ENCODE measurements around the gene SYT7.

The SYT7 gene

GRCh38 chr11:61587951-61588727 lies 7.3 kb upstream of the SYT7 start:
- H3K4me3 ChIP-seq (ENCODE audit: low read length) = no peak overlapping the region
- DNase-seq (ENCODE audit: low read depth, low spot score) = no peak

- H3K4me3 ChIP-seq (ENCODE audit: low read length) = no peak overlapping the region
- no peak for DNase-seq (ENCODE audit: low read depth, low spot score)
Measured at GRCh38 chr11:61587541-61587941, 6.7 kb upstream of the SYT7 start.

DNA sequence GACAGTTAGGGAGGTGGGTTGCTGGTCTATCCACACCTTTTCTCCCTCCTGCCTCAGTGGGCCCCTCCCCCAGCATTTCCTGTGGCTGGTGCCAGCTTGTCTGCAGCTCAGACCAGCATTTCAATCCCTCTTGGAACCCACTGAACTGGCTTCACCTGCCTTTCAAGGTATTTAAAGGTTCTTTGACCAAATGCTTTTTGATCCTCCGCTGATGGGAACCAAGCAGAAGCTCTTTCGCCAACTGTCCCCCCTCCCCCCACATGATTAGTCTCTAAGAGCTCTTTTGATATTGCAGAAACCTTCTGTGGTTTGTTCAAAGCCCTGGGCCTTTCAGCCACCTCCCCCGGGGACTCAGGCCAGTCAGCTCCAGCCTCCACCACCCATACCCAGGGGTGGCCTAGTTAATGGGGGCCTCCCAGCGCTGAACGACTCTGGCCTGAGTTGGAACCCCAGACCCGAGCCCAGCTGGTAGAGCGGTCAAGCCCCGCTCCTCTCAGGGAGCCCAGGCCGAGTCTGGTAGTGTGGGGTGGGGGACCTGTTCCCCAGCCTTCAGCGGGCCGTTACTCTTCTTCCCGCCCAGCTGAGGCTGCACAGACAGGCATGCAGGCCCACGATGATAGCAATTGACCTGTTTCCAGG lies 6.0 kb upstream of the SYT7 start:
- DNase-seq (ENCODE audit: low read depth, low spot score) = no peak
- H3K4me3 ChIP-seq (ENCODE audit: low read length) = no peak overlapping the region

DNA sequence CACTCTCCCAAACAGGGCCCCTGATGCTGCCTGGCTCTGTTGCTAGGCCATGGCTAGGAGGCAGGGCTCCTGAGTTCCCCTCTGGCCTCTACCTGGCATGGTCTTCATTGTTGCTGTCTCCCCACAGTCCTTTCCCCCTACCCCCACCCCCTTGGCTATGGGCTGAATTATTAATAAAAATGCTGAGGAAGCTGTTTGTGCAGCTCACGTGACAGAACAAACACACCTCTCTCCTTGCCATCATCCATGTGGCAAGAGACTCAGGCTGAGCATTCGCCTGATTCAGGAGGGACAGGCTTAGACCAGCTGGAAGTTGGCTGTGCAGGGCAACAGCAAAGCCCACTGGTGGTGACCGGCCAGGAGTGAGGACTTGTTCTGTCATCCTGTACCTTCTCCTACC lies 4.2 kb upstream of the SYT7 start:
- no peak for DNase-seq (ENCODE audit: low read depth, low spot score)
- no peak overlapping the region for H3K4me3 ChIP-seq (ENCODE audit: low read length)

GRCh38 chr11:61581931-61582330 lies 1.1 kb upstream of the SYT7 start:
- H3K4me3 ChIP-seq (ENCODE audit: low read length) = no peak overlapping the region
- DNase-seq (ENCODE audit: low read depth, low spot score) = no peak

DNA sequence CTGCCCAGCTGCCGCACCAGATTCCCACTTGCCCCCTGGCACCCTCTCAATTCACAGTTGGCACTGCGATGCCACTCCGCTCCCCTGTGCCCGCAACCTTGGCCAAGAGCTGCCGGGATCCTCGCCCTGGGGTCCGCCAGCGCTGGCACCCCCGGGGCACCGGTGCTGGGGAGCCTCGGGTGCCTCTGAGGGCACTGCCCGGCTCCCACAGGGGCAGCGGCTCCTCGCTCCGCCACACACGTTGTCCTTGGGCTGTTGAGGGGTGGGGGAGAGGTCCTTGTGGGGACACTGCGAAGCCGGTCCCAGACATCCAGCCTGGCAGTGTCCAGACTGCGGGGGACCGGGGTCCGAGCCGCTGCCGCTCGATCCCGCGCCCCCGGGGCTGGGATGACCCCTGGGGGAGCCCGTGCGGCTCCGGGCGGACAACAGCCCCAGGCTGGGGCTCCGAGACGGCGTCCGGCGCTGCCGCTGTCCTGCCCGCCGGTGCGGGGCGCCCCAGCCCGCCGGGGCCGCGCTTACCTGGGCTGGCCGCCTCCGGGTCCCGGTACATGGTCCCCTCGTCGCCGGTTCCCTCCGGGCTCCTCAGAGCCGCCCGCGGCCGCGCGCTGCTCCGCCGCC lies 496 bp downstream of the SYT7 start:
- DNase-seq (ENCODE audit: low read depth, low spot score) = no peak
- no peak overlapping the region for H3K4me3 ChIP-seq (ENCODE audit: low read length)

DNA sequence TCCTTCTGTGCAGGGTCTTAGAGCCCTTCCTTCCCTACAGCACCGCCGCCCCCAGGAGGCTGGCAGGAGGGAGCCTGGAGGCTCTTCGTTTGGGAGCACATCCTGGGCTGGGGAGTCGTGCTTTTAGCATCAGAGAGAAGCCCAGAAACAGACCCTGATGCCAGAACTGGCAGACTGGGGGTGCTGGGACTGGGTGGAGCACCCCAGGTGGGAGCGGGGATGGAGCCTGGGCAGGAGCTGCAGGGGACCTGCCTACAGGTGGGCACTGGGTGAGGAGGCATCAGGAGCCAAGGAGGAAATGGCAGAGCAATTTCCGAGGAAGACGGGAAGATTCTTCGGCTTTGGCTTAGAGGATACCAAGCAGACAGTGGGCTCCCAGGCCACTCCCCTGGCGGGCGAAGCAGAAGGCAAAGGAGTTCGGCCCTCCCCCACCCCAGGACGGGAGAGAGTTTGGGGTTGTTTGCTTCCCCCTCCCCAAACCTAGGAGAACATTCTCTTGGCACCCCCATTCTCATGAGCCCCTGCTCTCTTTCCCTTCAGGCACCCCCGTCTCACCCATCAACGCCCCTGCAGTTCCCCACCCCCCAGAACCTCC lies 1.1 kb downstream of the SYT7 start:
- no peak for DNase-seq (ENCODE audit: low read depth, low spot score)

DNA sequence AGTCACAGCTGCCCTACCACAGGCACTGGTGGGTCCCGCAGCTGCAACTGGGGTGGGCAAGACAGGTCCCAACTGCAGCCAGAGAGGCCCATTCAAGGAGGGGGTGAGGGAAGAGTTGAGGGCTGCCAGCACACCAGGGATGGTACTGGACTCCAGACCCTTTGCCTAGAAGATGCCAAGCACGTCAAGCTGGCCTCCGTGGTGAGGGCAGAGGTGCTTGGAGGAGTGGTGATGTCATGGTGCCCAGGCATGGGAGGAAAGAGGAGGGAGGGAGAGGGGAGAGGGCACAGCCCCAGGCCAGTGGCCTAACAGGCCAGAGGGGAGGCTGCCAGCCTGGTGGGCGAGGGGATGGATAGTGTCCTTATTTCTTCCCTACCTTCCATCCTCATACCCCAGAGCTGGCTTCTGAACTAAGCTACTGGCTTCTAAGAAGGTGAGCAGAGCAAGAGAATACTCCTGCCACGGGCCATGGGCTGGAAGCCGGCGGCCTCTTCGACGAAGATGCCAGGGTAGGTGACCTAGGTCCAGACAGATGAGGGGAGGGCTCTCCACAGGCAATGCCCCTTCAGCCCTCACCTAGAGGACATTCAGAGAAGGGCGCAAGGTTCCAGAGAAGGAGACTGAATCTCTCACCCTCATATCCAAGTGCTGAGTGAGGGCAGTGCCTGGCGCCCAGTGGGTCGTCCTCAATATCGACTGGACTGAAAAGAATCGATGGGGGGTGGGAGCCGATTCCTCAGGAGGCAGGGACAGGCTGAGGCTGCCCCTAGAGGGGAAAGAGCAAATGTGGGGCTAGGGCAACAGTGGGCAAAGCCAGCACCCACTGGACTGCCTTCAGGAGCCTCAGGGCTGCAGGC lies 1.8 kb downstream of the SYT7 start:
- DNase-seq (ENCODE audit: low read depth, low spot score) = no peak
- H3K4me3 ChIP-seq (ENCODE audit: low read length) = no peak overlapping the region

More for the DNA sequence above, 1.1 kb downstream of the SYT7 start:
- H3K4me3 ChIP-seq (ENCODE audit: low read length) = no peak overlapping the region

DNA sequence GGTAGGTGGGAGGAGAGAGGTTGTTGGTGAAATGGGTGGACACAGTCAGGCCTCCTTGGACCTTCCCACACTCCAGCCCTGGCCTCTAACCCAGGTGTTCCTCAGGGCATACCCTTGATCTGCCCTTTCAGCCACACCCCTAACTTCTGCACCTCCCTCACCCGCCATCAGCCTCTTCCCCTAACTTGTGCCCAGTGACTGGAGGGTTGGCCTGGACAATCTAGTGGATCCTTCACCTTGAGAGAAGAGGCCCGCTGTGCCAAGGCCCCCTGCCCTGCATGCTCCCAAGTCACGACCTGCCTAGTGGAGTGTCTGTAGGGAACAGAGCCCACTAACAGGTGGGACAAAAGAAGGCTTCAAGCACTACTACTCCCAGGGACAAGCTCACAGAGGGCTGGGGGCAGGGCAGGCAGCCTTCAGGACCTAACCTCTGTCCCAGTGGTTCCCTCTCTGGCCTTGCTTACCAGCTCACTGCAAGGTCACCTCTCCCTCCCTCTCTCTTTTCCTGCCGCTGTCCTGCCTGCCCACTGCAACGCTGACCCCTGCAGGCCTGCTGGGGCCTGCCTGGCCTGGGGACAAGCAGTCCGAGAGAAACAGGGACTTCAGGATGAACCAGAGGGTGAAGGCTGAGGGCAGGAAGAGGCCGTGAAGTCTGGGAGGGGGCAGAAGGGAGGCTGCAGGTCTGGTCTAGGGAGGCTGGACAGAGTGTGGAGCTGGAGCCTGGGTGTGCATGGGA lies 3.3 kb downstream of the SYT7 start:
- no peak overlapping the region for H3K4me3 ChIP-seq (ENCODE audit: low read length)
- no peak for DNase-seq (ENCODE audit: low read depth, low spot score)

GRCh38 chr11:61575886-61576861 lies 4.7 kb downstream of the SYT7 start:
- H3K4me3 ChIP-seq (ENCODE audit: low read length) = no peak overlapping the region
- DNase-seq (ENCODE audit: low read depth, low spot score) = no peak

DNA sequence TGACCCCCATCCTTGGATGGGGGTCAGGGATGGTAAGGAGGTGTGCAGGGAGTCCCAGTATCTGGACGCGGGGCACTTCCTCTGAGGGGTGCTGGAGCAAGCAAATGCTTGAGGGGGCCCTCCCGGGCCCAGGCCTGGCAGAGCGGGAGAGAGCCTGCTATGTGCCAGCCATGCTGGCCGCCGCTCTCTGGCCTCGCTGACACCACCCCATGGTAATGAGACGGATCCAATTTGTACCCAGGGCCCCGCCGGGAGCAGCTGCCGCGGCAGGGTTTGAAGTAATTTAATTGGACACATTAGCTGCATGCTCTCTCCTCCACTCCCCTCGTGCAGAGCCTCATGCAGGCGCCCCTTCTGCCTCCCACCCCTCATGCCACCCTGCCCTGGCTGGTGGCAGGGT lies 6.3 kb downstream of the SYT7 start:
- no peak for DNase-seq (ENCODE audit: low read depth, low spot score)
- no peak overlapping the region for H3K4me3 ChIP-seq (ENCODE audit: low read length)

GRCh38 chr11:61572913-61573312 lies 8.0 kb downstream of the SYT7 start:
- no peak overlapping the region for H3K4me3 ChIP-seq (ENCODE audit: low read length)
- DNase-seq (ENCODE audit: low read depth, low spot score) = no peak

DNA sequence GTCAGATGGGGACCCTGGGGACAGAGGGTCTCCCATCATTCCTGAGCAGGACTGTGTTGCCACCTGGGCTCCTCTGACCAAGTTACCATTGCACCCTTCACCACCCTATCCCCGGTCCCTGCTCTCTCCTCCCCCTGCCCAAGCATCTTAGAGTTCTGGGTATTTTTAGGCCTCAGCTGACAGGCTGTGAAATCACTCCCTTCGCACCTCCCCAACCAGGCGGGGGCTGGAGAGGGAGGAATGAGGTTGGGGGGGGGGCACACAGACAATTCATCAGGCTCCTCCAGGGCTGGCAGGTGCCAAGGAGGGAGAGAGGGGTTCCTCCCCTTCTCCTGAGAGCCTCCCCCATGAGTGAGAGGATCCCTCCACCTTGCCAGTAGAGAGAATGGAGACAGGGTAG lies 9.0 kb downstream of the SYT7 start:
- H3K4me3 ChIP-seq (ENCODE audit: low read length) = no peak overlapping the region
- DNase-seq (ENCODE audit: low read depth, low spot score) = no peak

DNA sequence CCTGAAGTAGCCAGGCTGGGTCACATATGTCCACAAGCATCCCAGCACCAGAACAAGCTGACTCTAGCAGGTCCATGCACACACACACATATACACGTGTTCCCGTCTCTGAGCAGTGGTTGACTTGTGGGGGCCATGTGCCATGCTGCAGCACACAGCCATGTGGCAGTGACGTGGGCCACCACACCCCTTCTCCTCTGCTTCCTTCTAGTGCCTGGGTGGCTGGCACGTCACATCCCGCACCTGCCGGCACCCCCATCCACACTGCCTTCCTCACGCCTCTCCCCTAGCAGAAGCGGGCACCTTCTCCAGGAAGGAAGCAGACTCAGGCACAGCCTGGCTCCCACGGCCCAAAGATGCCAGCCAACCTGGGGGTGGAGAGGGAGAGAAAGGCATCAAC lies 9.5 kb downstream of the SYT7 start:
- no peak for DNase-seq (ENCODE audit: low read depth, low spot score)
- no peak overlapping the region for H3K4me3 ChIP-seq (ENCODE audit: low read length)

DNA sequence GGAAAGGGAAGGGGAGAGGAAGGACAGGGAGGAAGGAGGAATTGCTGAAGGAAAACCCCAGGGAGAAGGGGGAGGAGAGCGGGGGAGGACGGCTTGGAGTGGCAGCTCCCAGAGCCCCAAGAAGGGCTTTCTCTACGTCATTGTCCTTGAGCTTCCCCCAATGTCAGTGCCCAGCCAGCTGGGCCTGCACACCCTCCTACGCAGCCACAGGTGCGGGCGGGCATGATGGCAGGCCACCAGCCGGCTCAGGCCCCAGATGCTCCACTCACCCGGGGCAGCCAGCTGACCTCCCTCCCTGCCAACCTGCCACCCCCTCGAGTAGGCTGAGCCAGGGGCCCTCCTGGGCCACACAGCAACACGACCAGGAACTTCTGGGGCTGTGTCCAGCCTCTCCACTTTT lies 11.2 kb downstream of the SYT7 start:
- DNase-seq (ENCODE audit: low read depth, low spot score) = no peak
- H3K4me3 ChIP-seq (ENCODE audit: low read length) = no peak overlapping the region

GRCh38 chr11:61569018-61569417 lies 11.9 kb downstream of the SYT7 start:
- no peak overlapping the region for H3K4me3 ChIP-seq (ENCODE audit: low read length)
- DNase-seq (ENCODE audit: low read depth, low spot score) = no peak

DNA sequence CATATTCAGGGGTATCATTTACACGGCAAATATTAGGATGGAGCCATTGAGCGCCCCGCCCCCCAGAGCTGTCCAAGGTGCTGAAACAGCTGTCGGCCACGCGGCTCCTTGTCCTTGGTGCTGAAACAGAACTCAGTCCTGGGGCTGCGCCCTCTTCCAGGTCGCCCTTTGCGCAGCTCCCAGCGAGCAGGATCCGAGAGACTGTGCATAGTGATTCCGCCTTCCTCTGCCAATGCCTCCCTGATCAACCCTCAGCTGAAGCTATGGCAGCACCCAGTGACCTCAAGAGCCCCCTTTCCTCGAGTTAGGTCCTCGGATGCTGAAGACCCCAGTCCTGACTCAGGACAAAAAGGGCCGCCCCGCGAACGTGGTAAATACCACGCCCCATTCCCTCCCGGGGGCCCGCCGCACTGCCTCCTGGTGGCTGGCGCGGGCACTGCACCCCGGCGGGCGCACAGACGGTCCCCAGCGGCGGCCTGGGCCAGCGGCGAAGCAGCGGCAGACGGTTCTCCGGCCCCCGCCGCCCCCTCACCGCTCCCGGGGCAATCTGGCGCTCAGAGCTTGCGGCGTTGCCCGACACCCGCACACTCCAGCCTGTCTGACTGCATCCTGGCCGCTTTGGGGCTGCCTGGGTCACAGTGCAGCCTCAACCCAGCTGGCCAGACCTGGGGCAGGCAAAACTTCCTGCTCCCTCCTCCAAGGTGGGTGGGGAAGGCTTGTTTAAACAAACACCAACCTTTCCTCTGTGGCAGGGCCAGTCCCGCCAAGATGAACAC lies 13.4 kb downstream of the SYT7 start:
- H3K4me3 ChIP-seq (ENCODE audit: low read length) = no peak overlapping the region; the same call in 1 of the 2 replicates
- peak; percentile 82 for DNase-seq (ENCODE audit: low read depth, low spot score)

Data from Jurkat, Clone E6-1 (cell line).